Measurements from ENCODE around the gene PTPN23. TPM values are rescaled to one million over a fixed set of nuclear protein-coding genes. Genes with fewer than 3 reads are reported as not detected.
A peak's percentile ranks its signal among the peaks of the same experiment; 100 is the strongest.

PTPN23 gene
- total RNA-seq, 1 donor from 2014 or later, result 18.8 TPM

- no peak for DNase-seq
These were observed 25.3 kb downstream of the PTPN23 start for GRCh38 chr3:47405820-47406761.

- no peak for DNase-seq
These were observed 25.9 kb downstream of the PTPN23 start for GRCh38 chr3:47406762-47407149.

DNA sequence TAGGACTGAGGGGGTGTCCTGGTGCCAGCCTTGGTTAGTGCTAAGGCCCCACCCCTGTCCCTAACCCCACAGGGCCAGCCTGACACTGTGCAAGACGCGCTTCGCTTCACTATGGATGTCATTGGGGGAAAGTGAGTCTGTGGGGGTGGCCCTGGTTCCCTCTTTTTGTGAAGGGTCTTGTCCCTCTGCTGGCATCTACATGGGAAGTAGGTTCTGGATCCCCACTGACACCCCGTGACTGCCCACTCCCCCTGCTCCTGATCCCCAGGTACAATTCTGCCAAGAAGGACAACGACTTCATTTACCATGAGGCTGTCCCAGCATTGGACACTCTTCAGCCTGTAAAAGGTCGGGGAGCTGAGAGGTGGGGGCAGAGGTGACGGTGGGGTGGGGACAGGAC lies 26.4 kb downstream of the PTPN23 start:
- DNase-seq, result no peak

GRCh38 chr3:47407896-47408838 lies 27.3 kb downstream of the PTPN23 start:
- DNase-seq, result no peak

DNA sequence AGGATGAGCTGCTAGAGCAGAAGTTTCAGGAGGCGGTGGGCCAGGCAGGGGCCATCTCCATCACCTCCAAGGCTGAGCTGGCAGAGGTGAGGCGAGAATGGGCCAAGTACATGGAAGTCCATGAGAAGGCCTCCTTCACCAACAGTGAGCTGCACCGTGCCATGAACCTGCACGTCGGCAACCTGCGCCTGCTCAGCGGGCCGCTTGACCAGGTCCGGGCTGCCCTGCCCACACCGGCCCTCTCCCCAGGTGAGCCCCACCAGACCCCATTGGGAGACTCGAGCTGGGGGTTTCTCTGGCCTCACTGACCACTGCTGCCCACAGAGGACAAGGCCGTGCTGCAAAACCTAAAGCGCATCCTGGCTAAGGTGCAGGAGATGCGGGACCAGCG lies 28.0 kb downstream of the PTPN23 start:
- DNase-seq, result no peak

DNA sequence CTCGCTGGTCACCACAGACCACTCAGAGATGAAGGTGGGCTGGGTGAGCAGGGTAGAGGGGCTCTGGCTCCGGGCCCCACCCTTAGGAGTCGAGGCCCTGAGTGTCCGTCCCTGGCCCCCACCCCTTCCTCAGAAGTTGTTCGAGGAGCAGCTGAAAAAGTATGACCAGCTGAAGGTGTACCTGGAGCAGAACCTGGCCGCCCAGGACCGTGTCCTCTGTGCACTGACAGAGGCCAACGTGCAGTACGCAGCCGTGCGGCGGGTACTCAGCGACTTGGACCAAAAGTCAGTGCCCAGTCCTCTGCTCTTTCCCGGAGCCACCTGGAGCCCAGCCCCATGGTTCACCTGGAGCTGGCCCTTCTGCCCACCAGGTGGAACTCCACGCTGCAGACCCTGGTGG lies 28.5 kb downstream of the PTPN23 start:
- no peak for DNase-seq

- no peak for DNase-seq
These were observed 29.0 kb downstream of the PTPN23 start for GRCh38 chr3:47409688-47410416.

- no peak for DNase-seq
These were observed 29.5 kb downstream of the PTPN23 start for GRCh38 chr3:47410417-47410720.

- DNase-seq, result no peak
These were observed 30.2 kb downstream of the PTPN23 start for GRCh38 chr3:47410801-47411646.

DNA sequence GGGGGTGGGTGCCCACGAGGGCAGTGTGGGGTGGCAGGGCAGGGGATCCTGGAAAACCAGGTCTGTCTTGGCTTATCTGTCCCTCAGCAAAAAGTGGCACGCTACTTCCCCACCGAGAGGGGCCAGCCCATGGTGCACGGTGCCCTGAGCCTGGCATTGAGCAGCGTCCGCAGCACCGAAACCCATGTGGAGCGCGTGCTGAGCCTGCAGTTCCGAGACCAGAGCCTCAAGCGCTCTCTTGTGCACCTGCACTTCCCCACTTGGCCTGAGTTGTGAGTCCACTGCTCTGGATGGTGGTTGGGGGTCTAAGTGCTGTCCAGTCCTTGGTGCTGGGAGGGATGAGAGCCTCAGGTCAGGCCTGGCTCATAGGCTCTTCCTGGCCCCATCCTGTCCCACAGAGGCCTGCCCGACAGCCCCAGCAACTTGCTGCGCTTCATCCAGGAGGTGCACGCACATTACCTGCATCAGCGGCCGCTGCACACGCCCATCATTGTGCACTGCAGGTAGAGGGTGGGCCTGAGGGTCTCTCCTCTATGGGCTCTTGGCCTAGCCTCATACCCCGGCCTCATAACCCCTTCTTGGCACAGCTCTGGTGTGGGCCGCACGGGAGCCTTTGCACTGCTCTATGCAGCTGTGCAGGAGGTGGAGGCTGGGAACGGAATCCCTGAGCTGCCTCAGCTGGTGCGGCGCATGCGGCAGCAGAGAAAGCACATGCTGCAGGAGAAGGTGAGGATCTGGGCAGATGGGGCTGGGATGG lies 31.1 kb downstream of the PTPN23 start:
- no peak for DNase-seq

GRCh38 chr3:47412453-47412756 lies 31.6 kb downstream of the PTPN23 start:
- DNase-seq, result no peak

- DNase-seq, result no peak
These were observed 32.2 kb downstream of the PTPN23 start for GRCh38 chr3:47412842-47413520.

DNA sequence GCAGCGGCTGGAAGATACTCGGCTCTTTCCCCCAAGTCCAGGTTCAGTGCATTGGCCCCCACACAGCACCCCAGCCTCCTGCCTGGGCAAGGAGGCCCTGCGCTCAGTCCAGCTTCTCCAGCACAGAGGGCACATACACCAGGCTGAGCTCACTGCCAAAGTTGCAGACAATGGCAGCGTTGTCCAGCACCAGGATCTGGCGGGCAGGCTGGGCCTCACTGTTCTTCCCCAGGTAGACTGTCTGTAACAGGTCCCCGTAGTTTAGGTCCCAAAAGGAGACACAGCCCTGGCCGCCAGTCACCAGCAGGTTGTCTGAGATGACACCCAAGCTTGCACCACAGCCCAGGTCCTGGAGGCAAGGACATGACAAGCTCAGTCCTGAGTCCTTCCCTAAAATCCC lies 32.9 kb downstream of the PTPN23 start:
- DNase-seq, result no peak

DNA sequence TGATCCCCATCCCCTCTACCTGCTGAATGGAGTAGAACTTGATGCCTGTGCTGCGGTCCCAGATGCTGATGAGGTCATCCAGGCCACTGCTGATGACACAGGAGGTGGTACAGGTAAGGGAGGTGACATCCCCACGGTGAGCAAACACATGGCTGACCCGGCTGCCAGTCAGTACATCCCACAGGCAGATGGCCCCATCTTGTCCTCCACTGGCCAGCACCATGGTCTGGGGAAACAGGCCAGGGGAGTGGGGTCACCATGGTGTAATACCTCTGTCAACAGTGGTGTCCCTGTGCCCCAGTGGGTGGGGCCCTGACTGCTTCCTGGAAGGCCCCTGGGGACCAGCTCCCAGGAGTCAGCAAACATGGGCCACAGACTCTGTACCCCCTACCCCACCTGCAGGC lies 33.3 kb downstream of the PTPN23 start:
- DNase-seq, result no peak

DNA sequence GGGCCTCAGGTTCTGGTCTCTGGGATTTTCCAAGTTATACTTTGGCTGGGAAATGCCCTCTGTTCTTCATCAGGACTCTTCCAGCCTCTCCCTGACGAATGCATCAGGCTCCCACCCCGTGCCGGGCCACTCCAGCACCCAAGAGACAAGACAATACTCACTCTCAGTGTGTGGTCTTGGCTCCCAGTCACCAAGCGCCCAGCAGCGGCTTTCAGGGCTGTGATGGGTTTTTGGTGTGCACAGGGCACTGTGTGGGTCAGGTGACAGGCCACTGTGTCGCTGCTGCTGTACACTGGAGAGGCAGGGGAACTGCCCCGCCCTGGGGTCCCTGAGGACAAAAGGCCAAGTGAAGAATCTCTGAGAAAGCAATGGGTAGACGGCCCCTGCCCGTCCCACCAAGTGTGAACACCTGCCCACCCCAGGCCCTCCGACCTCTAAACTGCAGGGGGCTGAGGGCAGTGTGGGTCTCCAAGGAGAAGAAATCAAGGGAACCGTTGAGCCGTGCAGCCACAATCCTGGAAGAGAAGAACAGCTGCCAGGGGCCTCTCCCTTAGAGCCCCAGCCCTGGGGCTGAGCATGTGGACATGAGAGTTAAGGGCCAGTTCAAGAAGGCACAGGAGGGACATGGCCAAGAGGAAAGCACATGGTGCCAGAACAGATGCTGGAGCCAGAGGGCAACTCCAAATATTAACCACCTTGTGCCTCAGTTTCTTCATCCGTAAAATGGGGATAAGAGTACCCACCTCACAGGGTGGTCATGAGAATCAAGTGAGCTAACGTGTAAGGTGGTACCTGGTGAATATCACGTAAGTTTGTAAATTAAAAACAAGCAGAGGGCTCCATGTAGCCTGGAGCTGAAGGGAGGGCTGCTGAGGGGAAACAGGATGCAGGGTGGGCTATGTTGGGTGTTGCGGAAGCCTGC lies 34.1 kb downstream of the PTPN23 start:
- DNase-seq, result peak; percentile 15

DNA sequence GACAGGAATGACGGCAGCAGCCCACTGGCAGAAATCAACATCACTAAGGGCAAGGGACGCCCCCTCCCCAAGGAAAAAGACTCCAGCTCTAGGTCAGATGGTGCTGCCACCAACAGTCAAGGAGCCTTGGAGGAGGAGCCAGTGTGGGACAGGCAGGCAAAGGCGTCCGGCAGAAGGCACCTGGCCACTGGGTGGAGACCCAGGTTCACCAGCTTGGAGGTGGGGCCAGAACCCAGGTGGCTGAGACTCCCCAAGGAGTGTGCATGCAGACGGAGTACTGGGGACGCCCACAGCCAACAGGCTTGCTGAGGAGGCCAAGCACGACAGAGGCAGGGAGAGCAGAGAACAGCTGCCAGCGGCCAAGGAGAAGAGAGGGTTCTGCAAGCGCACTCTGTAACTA lies 35.2 kb downstream of the PTPN23 start:
- DNase-seq, result no peak

DNA sequence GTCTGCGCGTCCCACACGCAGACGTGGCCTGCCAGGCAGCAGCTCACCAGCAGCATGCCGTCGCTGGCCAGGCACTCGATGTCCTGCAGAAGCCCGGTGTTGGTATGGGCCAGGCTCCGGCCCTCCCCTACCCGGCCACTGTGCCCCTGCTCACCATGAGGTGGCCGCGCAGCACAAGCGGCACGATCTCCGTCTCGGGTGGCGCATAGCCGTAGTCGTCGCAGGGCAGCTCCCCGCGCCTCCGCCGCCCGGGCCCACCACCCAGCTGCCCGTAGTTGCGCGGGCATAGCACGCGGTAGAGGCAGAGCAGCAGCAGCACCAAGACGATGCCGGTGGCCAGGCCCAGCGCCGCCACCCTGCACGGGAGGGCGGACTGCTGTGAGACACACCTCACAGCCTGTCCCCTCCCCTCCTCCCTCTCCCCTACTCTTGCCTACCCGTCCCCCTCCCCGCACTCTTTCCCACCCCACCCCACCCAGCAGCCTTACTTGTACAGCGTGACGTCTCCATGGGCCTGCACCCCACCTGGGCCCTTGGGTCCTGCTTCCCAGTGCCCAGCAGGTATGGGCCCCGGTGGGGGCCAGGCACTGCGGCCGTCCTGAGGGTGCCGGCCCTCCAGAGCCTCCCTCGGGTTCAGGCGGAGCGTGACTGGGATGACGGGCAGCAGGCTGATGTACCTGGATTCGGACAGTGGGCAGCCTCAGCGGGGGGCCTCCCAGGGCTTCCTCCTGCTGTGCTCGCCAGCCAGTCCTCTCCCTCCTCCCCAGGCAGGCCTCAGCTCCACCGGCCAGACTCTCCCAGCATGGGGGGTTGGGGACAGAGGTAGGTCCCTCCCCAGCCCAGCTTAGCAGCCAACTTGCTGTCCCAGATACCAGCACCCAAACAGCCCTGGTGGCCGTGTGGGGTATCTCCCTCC lies 37.6 kb downstream of the PTPN23 start:
- no peak for DNase-seq
